CMK (cell line): ENCODE results near the gene ITIH2.
"Not testable (repeated sequence)": the region's sequence is repeated elsewhere in the genome, so short reads cannot be mapped to it uniquely, and the experiment has no call there.

ENCODE experiments used
- DNase-seq: peaks from one replicate; pipeline ENCODE4 v3.0.0-alpha.2; 2010; ENCODE audit warnings: low read depth

Gene ITIH2

GRCh38 chr10:7693194-7693593, 9.9 kb upstream of the ITIH2 start:
- not testable (repeated sequence) for DNase-seq

GRCh38 chr10:7696545-7696944, 6.6 kb upstream of the ITIH2 start:
- no peak for DNase-seq

- DNase-seq: no peak
Observed at GRCh38 chr10:7697426-7697825, 5.7 kb upstream of the ITIH2 start.

GRCh38 chr10:7700577-7701125, 2.5 kb upstream of the ITIH2 start:
- DNase-seq: no peak

- no peak for DNase-seq
Observed at GRCh38 chr10:7701158-7701742, 1.9 kb upstream of the ITIH2 start.

GRCh38 chr10:7702288-7702812, 766 bp upstream of the ITIH2 start:
- DNase-seq: no peak

- DNase-seq: no peak
Observed at GRCh38 chr10:7704071-7705016, 1.2 kb downstream of the ITIH2 start.

GRCh38 chr10:7705341-7705740, 2.2 kb downstream of the ITIH2 start:
- no peak for DNase-seq

- no peak for DNase-seq
Observed at GRCh38 chr10:7706534-7707073, 3.5 kb downstream of the ITIH2 start.

GRCh38 chr10:7707102-7707501, 4.0 kb downstream of the ITIH2 start:
- DNase-seq: no peak

- DNase-seq: no peak
Observed at GRCh38 chr10:7707858-7708622, 4.9 kb downstream of the ITIH2 start.

GRCh38 chr10:7708832-7709231, 5.7 kb downstream of the ITIH2 start:
- DNase-seq: no peak

- no peak for DNase-seq
Observed at GRCh38 chr10:7710446-7710845, 7.3 kb downstream of the ITIH2 start.

GRCh38 chr10:7711075-7711474, 8.0 kb downstream of the ITIH2 start:
- not testable (repeated sequence) for DNase-seq

GRCh38 chr10:7715515-7715914, 12.4 kb downstream of the ITIH2 start:
- no peak for DNase-seq

- DNase-seq: no peak
Observed at GRCh38 chr10:7717767-7718166, 14.7 kb downstream of the ITIH2 start.

- no peak for DNase-seq
Observed at GRCh38 chr10:7718685-7719084, 15.6 kb downstream of the ITIH2 start.

GRCh38 chr10:7720478-7720877, 17.4 kb downstream of the ITIH2 start:
- no peak for DNase-seq

GRCh38 chr10:7722927-7723529, 19.9 kb downstream of the ITIH2 start:
- DNase-seq: no peak

- DNase-seq: no peak
Observed at GRCh38 chr10:7734821-7735220, 31.7 kb downstream of the ITIH2 start.
